Common myeloid progenitor, CD34-positive (primary cell): ENCODE measurements around the gene ADNP.
A peak's percentile ranks its signal among the peaks of the same experiment; 100 is the strongest.

Source experiments
- CTCF ChIA-PET: fragments of 350-600 bp; sonication (Branson Sonifier 250); formaldehyde crosslinking; loops from one replicate; lab custom pipeline; 2021; ENCODE audit warnings: antibody characterized with exemption; lab: Charles Lee
- POLR2A ChIA-PET: fragments of 350-600 bp; sonication (Branson Sonifier 250); formaldehyde crosslinking; loops from one replicate; lab custom pipeline; 2021; ENCODE audit warnings: antibody characterized with exemption; lab: Charles Lee
- DNase-seq, 3 donors: peaks; one replicate each; pipeline versions ENCODE4 v3.0.0 to v3.0.0-alpha.2; 2013
- H3K27ac ChIP-seq, 2 experiments: 1 replicate in 1 of 2; 2 replicates in 1 of 2; pipeline ENCODE4 v1.7.0; 2013; ENCODE audit warnings: inconsistent platforms in 2 of 2, low read length in 2 of 2, mild to moderate bottlenecking in 2 of 2, low read depth in 1 of 2, moderate library complexity in 1 of 2; ENCODE audit not compliant: severe bottlenecking in 2 of 2, insufficient read depth in 1 of 2, poor library complexity in 1 of 2
- H3K27me3 ChIP-seq, 5 experiments: replicated peaks in 2 of 5; 1 replicate in 3 of 5; 2 replicates in 2 of 5; pipeline versions ENCODE4 v1.6.1 to v1.7.0; 2013; ENCODE audit warnings: low read length in 4 of 5, mild to moderate bottlenecking in 2 of 5, moderate library complexity in 2 of 5, inconsistent platforms in 1 of 5; ENCODE audit not compliant: insufficient read depth in 5 of 5, control insufficient read depth in 4 of 5
- H3K36me3 ChIP-seq, 4 experiments: 1 replicate in 2 of 4; 2 replicates in 2 of 4; pipeline versions ENCODE4 v1.6.1 to v1.7.0; 2013; ENCODE audit warnings: low read length in 3 of 4, control low read depth in 1 of 4, mild to moderate bottlenecking in 1 of 4; ENCODE audit not compliant: control insufficient read depth in 4 of 4, insufficient read depth in 4 of 4
- H3K4me1 ChIP-seq, 4 experiments: 1 replicate in 3 of 4; 2 replicates in 1 of 4; pipeline versions ENCODE4 v1.6.1 to v1.7.1; 2013; ENCODE audit warnings: low read length in 3 of 4, mild to moderate bottlenecking in 3 of 4, control low read depth in 1 of 4, inconsistent platforms in 1 of 4, moderate library complexity in 1 of 4; ENCODE audit not compliant: control insufficient read depth in 4 of 4, insufficient read depth in 4 of 4; ENCODE audit errors: control extremely low read depth in 1 of 4
- H3K4me3 ChIP-seq, 7 experiments: 1 replicate in 4 of 7; 2 replicates in 3 of 7; pipeline versions ENCODE4 v1.5.1 to v1.7.0; 2013; ENCODE audit warnings: mild to moderate bottlenecking in 7 of 7, low read length in 6 of 7, moderate library complexity in 6 of 7, inconsistent platforms in 2 of 7, low read depth in 2 of 7, control low read depth in 1 of 7; ENCODE audit not compliant: insufficient read depth in 4 of 7, control insufficient read depth in 1 of 7; ENCODE audit errors: extremely low read depth in 1 of 7
- H3K9me3 ChIP-seq, 5 experiments: 1 replicate in 4 of 5; 2 replicates in 1 of 5; pipeline versions ENCODE4 v1.6.1 to v1.7.1; 2013; ENCODE audit warnings: low read length in 4 of 5, mild to moderate bottlenecking in 2 of 5, inconsistent platforms in 1 of 5, low read depth in 1 of 5, moderate library complexity in 1 of 5; ENCODE audit not compliant: control insufficient read depth in 4 of 5, insufficient read depth in 2 of 5; ENCODE audit errors: control extremely low read depth in 1 of 5
- WGBS: methylation state at CpG from one replicate; pipeline ENCODE4 v1.1.5; 2013; ENCODE audit not compliant: insufficient coverage; 5-methylcytosine and 5-hydroxymethylcytosine counted together

ADNP gene

GRCh38 chr20:50969435-50969834 lies 38.2 kb upstream of the ADNP start:
- ChIA-PET CTCF (no interaction called here), POLR2A (no interaction called here)
- no peaks in the 10 kb centered on the region for H3K9me3 ChIP-seq
- H3K27ac ChIP-seq = no peak overlapping the region
- DNase-seq = no peak
- no peaks in the 10 kb centered on the region for H3K36me3 ChIP-seq
- no peaks in the 10 kb centered on the region for H3K4me1 ChIP-seq
- peaks cover 0 to 11% (median 4%) of the 10 kb centered on the region in 5 experiments for H3K27me3 ChIP-seq
- H3K4me3 ChIP-seq = no peak overlapping the region
- 100% methylated on average over 3 of the region's 5 CpGs for WGBS

GRCh38 chr20:50968289-50968688 lies 37.1 kb upstream of the ADNP start:
- Histone ChIP-seq H3K4me1 (no peaks in the 10 kb centered on the region), H3K4me3 (no peak overlapping the region), H3K27me3 (peaks cover 0 to 11% (median 4%) of the 10 kb centered on the region in 5 experiments), H3K9me3 (no peaks in the 10 kb centered on the region), H3K27ac (no peak overlapping the region), H3K36me3 (no peaks in the 10 kb centered on the region)
- DNase-seq = no peak
- POLR2A ChIA-PET = interaction anchor here (1.3 kb wide), 1 partner anchor 10 kb away, joined by 4 read pairs; the partner anchor contains the start of genes DPM1 and MOCS3
- CTCF ChIA-PET = interaction anchor here (2.0 kb wide), 1 partner anchor 13 kb away, joined by 9 read pairs; no protein-coding TSS in a partner anchor
- 90% methylated on average over 8 of the region's 9 CpGs for WGBS

GRCh38 chr20:50967586-50967985 lies 36.3 kb upstream of the ADNP start:
- Histone ChIP-seq H3K4me3 (no peak overlapping the region), H3K4me1 (no peaks in the 10 kb centered on the region), H3K27ac (no peak overlapping the region), H3K9me3 (no peaks in the 10 kb centered on the region), H3K36me3 (no peaks in the 10 kb centered on the region), H3K27me3 (peaks cover 0 to 11% (median 4%) of the 10 kb centered on the region in 5 experiments)
- no peak for DNase-seq
- ChIA-PET CTCF (interaction anchor here (2.0 kb wide), 1 partner anchor 13 kb away, joined by 9 read pairs; no protein-coding TSS in a partner anchor), POLR2A (interaction anchor here (1.3 kb wide), 1 partner anchor 9 kb away, joined by 4 read pairs; the partner anchor contains the start of genes DPM1 and MOCS3)
- 71% methylated on average over 7 of the region's 7 CpGs for WGBS

- peaks cover 9 to 26% (median 24%) of the 10 kb centered on the region in 4 experiments for H3K4me1 ChIP-seq
- peaks cover 6 to 19% (median 12%) of the 10 kb centered on the region in 4 experiments for H3K36me3 ChIP-seq
- CTCF ChIA-PET = interaction anchor here (1.2 kb wide), 1 partner anchor 22 kb away, joined by 6 read pairs; no protein-coding TSS in a partner anchor
- WGBS = 72% methylated on average over 25 of the region's 25 CpGs
- H3K27me3 ChIP-seq = no peaks in the 10 kb centered on the region
- POLR2A ChIA-PET = interaction anchor here (3.0 kb wide), 1 partner anchor 28 kb away, joined by 20 read pairs; the partner anchor contains the start of gene ADNP
- peak in 1 of 3 donors; percentile 28 for DNase-seq
- H3K4me3 ChIP-seq = peak overlapping the region; percentile 83 to 98 (median 94)
- H3K27ac ChIP-seq = peak overlapping the region in 1 of 2 experiments; percentile 100
- no peaks in the 10 kb centered on the region for H3K9me3 ChIP-seq
Measured at GRCh38 chr20:50959543-50960126, 28.4 kb upstream of the ADNP start.

- H3K27me3 ChIP-seq = no peaks in the 10 kb centered on the region
- ChIA-PET CTCF (interaction anchor here (0.8 to 1.7 kb wide), 7 partner anchors 11 to 165 kb away, joined by 3 to 7 read pairs (median 3); partner anchors contain the start of gene BCAS4), POLR2A (interaction anchor here (0.6 to 3.0 kb wide), 5 partner anchors 9 to 165 kb away, joined by 3 to 20 read pairs (median 6); partner anchors contain the start of genes ADNP and BCAS4)
- peaks cover 9 to 26% (median 24%) of the 10 kb centered on the region in 4 experiments for H3K4me1 ChIP-seq
- peak within 1 kb of the TSS; percentile 83 to 98 (median 94) for H3K4me3 ChIP-seq
- 2% methylated on average over 66 of the region's 67 CpGs for WGBS
- H3K27ac ChIP-seq = peak within 1 kb of the TSS; percentile 100
- H3K36me3 ChIP-seq = peaks cover 7 to 25% (median 17%) of the 10 kb centered on the region in 4 experiments
- peak; percentile 98 to 99 (median 99) for DNase-seq
- H3K9me3 ChIP-seq = no peaks in the 10 kb centered on the region
Measured at GRCh38 chr20:50958615-50959542, 27.6 kb upstream of the ADNP start, which contains the start of gene MOCS3. Gene MOCS3 (plus strand): TSS chr20:50958818. CDS start chr20:50958843, 25 bp downstream.

- no peaks in the 10 kb centered on the region for H3K27me3 ChIP-seq
Measured at GRCh38 chr20:50957798-50958614, 26.8 kb upstream of the ADNP start, which contains the start of gene DPM1. Gene DPM1 (minus strand): TSS chr20:50958532. CDS start chr20:50958523, 9 bp downstream.

More at GRCh38 chr20:50957798-50958614, 26.8 kb upstream of the ADNP start, which contains the start of gene DPM1:
- H3K4me3 ChIP-seq = peak within 1 kb of the TSS; percentile 83 to 98 (median 94)
- POLR2A ChIA-PET = interaction anchor here (0.6 to 3.0 kb wide), 7 partner anchors 10 to 165 kb away, joined by 3 to 20 read pairs (median 4); partner anchors contain the start of genes ADNP and BCAS4
- H3K4me1 ChIP-seq = peaks cover 9 to 26% (median 24%) of the 10 kb centered on the region in 4 experiments
- H3K27ac ChIP-seq = peak within 1 kb of the TSS; percentile 100
- WGBS = under 1% methylated on average over 50 of the region's 52 CpGs
- peaks cover 9 to 33% (median 20%) of the 10 kb centered on the region in 4 experiments for H3K36me3 ChIP-seq
- H3K9me3 ChIP-seq = no peaks in the 10 kb centered on the region
- CTCF ChIA-PET = interaction anchor here (0.8 to 1.8 kb wide), 10 partner anchors 11 to 167 kb away, joined by 3 to 7 read pairs (median 4); partner anchors contain the start of gene BCAS4
- peak; percentile 68 to 98 (median 95) for DNase-seq
